RWPE2 (cell line): Measurements from ENCODE around the gene GOT1.

Experiments used
- ATAC-seq: fragments of 200-7000 bp; cut with Tn5 transposase; 3 replicates; pipeline ENCODE4 v1.9.1; 2021; ENCODE audit warnings: low read depth
- DNase-seq: peaks from one replicate; pipeline ENCODE4 v3.0.0-alpha.2; 2020; ENCODE audit warnings: low spot score
- H3K27ac ChIP-seq: fragments of 450-650 bp; 2 replicates; pipeline ENCODE4 v1.5.1; 2017; ENCODE audit warnings: mild to moderate bottlenecking; ENCODE audit not compliant: poor library complexity, severe bottlenecking
- H3K27me3 ChIP-seq: fragments of 250-450 bp; sonication (Bioruptor Pico); 2 replicates; pipeline ENCODE4 v1.5.1; 2021; ENCODE audit warnings: mild to moderate bottlenecking, moderate library complexity; ENCODE audit not compliant: insufficient read depth, poor library complexity, severe bottlenecking
- H3K36me3 ChIP-seq: fragments of 250-450 bp; sonication (Bioruptor Pico); 2 replicates; pipeline ENCODE4 v1.5.1; 2020; ENCODE audit warnings: low read depth, mild to moderate bottlenecking, moderate library complexity
- H3K4me1 ChIP-seq: fragments of 250-450 bp; sonication (Bioruptor Pico); 2 replicates; pipeline ENCODE4 v1.5.1; 2021; ENCODE audit warnings: mild to moderate bottlenecking, moderate library complexity; ENCODE audit not compliant: insufficient read depth, poor library complexity, severe bottlenecking
- H3K4me3 ChIP-seq: fragments of 250-450 bp; sonication (Bioruptor Pico); 2 replicates; pipeline ENCODE4 v1.5.1; 2021; ENCODE audit warnings: mild to moderate bottlenecking, moderate library complexity; ENCODE audit not compliant: severe bottlenecking
- H3K9me3 ChIP-seq: fragments of 250-450 bp; sonication (Bioruptor Pico); 2 replicates; pipeline ENCODE4 v1.5.1; 2021; ENCODE audit warnings: mild to moderate bottlenecking, moderate library complexity; ENCODE audit not compliant: severe bottlenecking
- CTCF ChIP-seq: fragments of 450-650 bp; IDR thresholded peaks from one replicate; pipeline ENCODE4 v1.5.1; 2017; ENCODE audit warnings: mild to moderate bottlenecking, moderate library complexity; ENCODE audit not compliant: poor library complexity, severe bottlenecking

Gene GOT1

GRCh38 chr10:99365311-99365710, 65.1 kb downstream of the GOT1 start:
- Histone ChIP-seq H3K27ac (no peak overlapping the region), H3K36me3 (no peaks in the 10 kb centered on the region), H3K4me1 (no peaks in the 10 kb centered on the region), H3K4me3 (no peak overlapping the region), H3K27me3 (no peaks in the 10 kb centered on the region), H3K9me3 (no peaks in the 10 kb centered on the region)
- DNase-seq: no peak
- no peak for TF ChIP-seq CTCF
- ATAC-seq: no peak

GRCh38 chr10:99364125-99364524, 66.3 kb downstream of the GOT1 start:
- Histone ChIP-seq H3K27ac (no peak overlapping the region), H3K27me3 (no peaks in the 10 kb centered on the region), H3K4me1 (no peaks in the 10 kb centered on the region), H3K36me3 (no peaks in the 10 kb centered on the region), H3K4me3 (no peak overlapping the region), H3K9me3 (no peaks in the 10 kb centered on the region)
- ATAC-seq (no peak), DNase-seq (no peak)
- no peak for TF ChIP-seq CTCF

GRCh38 chr10:99360934-99361333, 69.5 kb downstream of the GOT1 start:
- H3K9me3 ChIP-seq: no peaks in the 10 kb centered on the region
- no peaks in the 10 kb centered on the region for H3K27me3 ChIP-seq
- TF ChIP-seq CTCF: no peak
- H3K4me3 ChIP-seq: no peak overlapping the region
- no peak for ATAC-seq
- H3K4me1 ChIP-seq: no peaks in the 10 kb centered on the region
- DNase-seq: no peak
- no peak overlapping the region for H3K27ac ChIP-seq
- H3K36me3 ChIP-seq: no peaks in the 10 kb centered on the region

- Histone ChIP-seq H3K27ac (no peak overlapping the region), H3K4me3 (no peak overlapping the region), H3K9me3 (no peaks in the 10 kb centered on the region), H3K36me3 (no peaks in the 10 kb centered on the region), H3K27me3 (no peaks in the 10 kb centered on the region), H3K4me1 (no peaks in the 10 kb centered on the region)
- no peak for TF ChIP-seq CTCF
- DNase-seq (no peak), ATAC-seq (no peak)
These were observed 72.3 kb downstream of the GOT1 start for GRCh38 chr10:99358101-99358500.

- TF ChIP-seq CTCF: no peak
- no peaks in the 10 kb centered on the region for H3K36me3 ChIP-seq
- H3K27ac ChIP-seq: no peak overlapping the region
- no peaks in the 10 kb centered on the region for H3K4me1 ChIP-seq
- H3K27me3 ChIP-seq: no peaks in the 10 kb centered on the region
- ATAC-seq (no peak), DNase-seq (no peak)
- no peaks in the 10 kb centered on the region for H3K9me3 ChIP-seq
- H3K4me3 ChIP-seq: no peak overlapping the region
These were observed 72.7 kb downstream of the GOT1 start for GRCh38 chr10:99357691-99358090.
